Testis (tissue), 3 donors: Measurements from ENCODE around the gene RELL2. TPM values are rescaled to one million over a fixed set of nuclear protein-coding genes. Genes with fewer than 3 reads are reported as not detected.

ENCODE experiments used
- DNase-seq: peaks from one replicate; pipeline ENCODE4 v3.0.0-alpha.2; 2019
- H3K27ac ChIP-seq, 2 donors: fragments of 200-600 bp; sonication (generic); one replicate each; pipeline ENCODE4 v1.5.1; 2019
- H3K27me3 ChIP-seq: fragments of 200-600 bp; sonication (generic); one replicate; pipeline ENCODE4 v1.5.1; 2019
- H3K36me3 ChIP-seq: fragments of 200-600 bp; sonication (generic); one replicate; pipeline ENCODE4 v1.5.1; 2017; ENCODE audit warnings: low read depth; ENCODE audit errors: missing control alignments
- H3K4me1 ChIP-seq: fragments of 200-600 bp; sonication (generic); one replicate; pipeline ENCODE4 v1.5.1; 2019
- H3K4me3 ChIP-seq, 2 donors: fragments of 200-600 bp; sonication (generic); one replicate each; pipeline ENCODE4 v1.5.1; 2017 to 2019
- H3K9me3 ChIP-seq: fragments of 200-600 bp; sonication (generic); one replicate; pipeline ENCODE4 v1.5.1; 2017
- POLR2A ChIP-seq: fragments of 450-650 bp; IDR thresholded peaks from one replicate; pipeline ENCODE4 v1.6.1; 2017; ENCODE audit warnings: antibody characterized with exemption, mild to moderate bottlenecking, moderate library complexity
- WGBS, 2 donors: methylation state at CpG; one replicate each; pipeline ENCODE4 v1.1.5; 2018; 5-methylcytosine and 5-hydroxymethylcytosine counted together
- intact Hi-C: fragments of 100-400 bp; cut with DNase I; formaldehyde crosslinking; loops from one replicate; pipeline ENCODE4 v1.15.1; 2023; ENCODE audit warnings: low total_unique reads
- polyA plus RNA-seq: library from polyadenylated mRNA; stranded (reverse); fragments of 350-450 nt; fragmentation: Illumina TruSeq; extraction: RNeasy Lipid Tissue Mini Kit (QIAGEN cat#74804); gene quantifications from one replicate; pipeline ENCODE4 v1.2.3, GENCODE V29; 2014; ENCODE audit warnings: low read depth, low replicate concordance; ENCODE audit not compliant: insufficient read depth
- total RNA-seq, 2 donors: library from RNA; depleted of rRNA; stranded (reverse); fragments of >200 nt; gene quantifications; one replicate each; pipeline ENCODE4 v1.2.3, GENCODE V29; 2016
- TF ChIP-seq, protein P1 (sequence below), 3 experiments: fragments of 450-650 bp in 2 of 3; fragments of 200-600 bp in 1 of 3; sonication (generic) in 1 of 3; IDR thresholded peaks; one replicate each; pipeline ENCODE4 v1.5.1; 2016 to 2019; ENCODE audit warnings: antibody characterized with exemption in 3 of 3, mild to moderate bottlenecking in 2 of 3, moderate library complexity in 1 of 3

The RELL2 gene
- total and polyA plus RNA-seq, 3 donors from 2014 or later: 8.6 to 17.0 (median 11.3) TPM

DNA sequence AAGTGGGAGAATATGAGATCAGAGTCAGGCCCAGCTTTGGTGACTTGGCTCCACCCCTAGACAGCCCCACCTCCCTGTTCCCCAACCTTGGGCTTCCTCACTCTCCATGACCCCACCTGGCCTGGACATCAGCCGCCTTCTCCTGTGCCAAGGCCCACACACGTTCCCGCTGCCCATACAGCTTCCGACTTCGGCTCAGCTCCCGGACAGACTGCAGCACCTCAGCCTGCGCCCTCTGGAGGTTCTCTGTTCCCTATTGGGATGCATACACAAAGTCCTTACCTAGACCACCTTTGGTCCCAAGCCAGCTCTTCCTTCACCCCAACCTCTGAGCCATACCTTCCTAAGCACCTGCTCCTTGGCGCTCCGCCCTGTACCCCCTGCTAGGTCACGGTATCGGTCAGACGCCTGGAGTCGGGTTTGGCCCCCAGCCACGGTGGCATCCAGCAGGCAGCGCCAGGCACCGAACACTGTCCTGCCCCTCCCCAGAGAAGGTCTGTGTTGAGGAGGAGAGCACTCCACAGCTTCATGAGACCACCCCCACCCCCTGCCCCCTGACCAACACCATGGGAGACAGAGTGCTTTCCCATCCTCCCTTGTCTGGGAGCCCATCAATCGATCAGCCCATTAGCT, 12.4 kb downstream of the RELL2 start:
- intact Hi-C loops: no loop called here
- DNase-seq: no peak
- Histone ChIP-seq H3K27ac (no peak overlapping the region), H3K4me1 (peaks cover 5% of the 10 kb centered on the region), H3K36me3 (no peaks in the 10 kb centered on the region), H3K27me3 (no peaks in the 10 kb centered on the region), H3K4me3 (no peak overlapping the region), H3K9me3 (no peaks in the 10 kb centered on the region)
- WGBS, 2 donors: 90 to 92% methylated on average over 16 to 17 of the region's 17 CpGs
- no peak for TF ChIP-seq POLR2A
- TF ChIP-seq, protein P1, sequence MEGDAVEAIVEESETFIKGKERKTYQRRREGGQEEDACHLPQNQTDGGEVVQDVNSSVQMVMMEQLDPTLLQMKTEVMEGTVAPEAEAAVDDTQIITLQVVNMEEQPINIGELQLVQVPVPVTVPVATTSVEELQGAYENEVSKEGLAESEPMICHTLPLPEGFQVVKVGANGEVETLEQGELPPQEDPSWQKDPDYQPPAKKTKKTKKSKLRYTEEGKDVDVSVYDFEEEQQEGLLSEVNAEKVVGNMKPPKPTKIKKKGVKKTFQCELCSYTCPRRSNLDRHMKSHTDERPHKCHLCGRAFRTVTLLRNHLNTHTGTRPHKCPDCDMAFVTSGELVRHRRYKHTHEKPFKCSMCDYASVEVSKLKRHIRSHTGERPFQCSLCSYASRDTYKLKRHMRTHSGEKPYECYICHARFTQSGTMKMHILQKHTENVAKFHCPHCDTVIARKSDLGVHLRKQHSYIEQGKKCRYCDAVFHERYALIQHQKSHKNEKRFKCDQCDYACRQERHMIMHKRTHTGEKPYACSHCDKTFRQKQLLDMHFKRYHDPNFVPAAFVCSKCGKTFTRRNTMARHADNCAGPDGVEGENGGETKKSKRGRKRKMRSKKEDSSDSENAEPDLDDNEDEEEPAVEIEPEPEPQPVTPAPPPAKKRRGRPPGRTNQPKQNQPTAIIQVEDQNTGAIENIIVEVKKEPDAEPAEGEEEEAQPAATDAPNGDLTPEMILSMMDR (IDR thresholded peaks at IDR 0.05): no peak

GRCh38 chr5:141649972-141650371, 13.2 kb downstream of the RELL2 start:
- H3K27ac ChIP-seq: no peak overlapping the region
- no peaks in the 10 kb centered on the region for H3K27me3 ChIP-seq
- H3K36me3 ChIP-seq: no peaks in the 10 kb centered on the region
- TF ChIP-seq, protein P1 (IDR thresholded peaks at IDR 0.05): no peak
- TF ChIP-seq POLR2A: no peak
- no peaks in the 10 kb centered on the region for H3K9me3 ChIP-seq
- intact Hi-C loops: no loop called here
- H3K4me3 ChIP-seq: no peak overlapping the region
- DNase-seq: no peak
- peaks cover 5% of the 10 kb centered on the region for H3K4me1 ChIP-seq

GRCh38 chr5:141650851-141651727, 14.3 kb downstream of the RELL2 start, which contains the start of gene FCHSD1:
TSS of gene FCHSD1 (minus strand) at chr5:141651418. CDS start at chr5:141651368, 50 bp downstream.
- Histone ChIP-seq H3K4me3 (peak within 1 kb of the TSS; percentile 44 to 59), H3K4me1 (peaks cover 5% of the 10 kb centered on the region), H3K9me3 (no peaks in the 10 kb centered on the region), H3K27ac (no peak within 1 kb of the TSS), H3K36me3 (no peaks in the 10 kb centered on the region), H3K27me3 (no peaks in the 10 kb centered on the region)
- 4 to 17% methylated on average over 14 to 50 of the region's 50 CpGs for WGBS, 2 donors
- TF ChIP-seq POLR2A: no peak
- TF ChIP-seq, protein P1 (IDR thresholded peaks at IDR 0.05): no peak
- peak; percentile 90 for DNase-seq
- intact Hi-C loops: no loop called here

GRCh38 chr5:141651728-141652105, 14.9 kb downstream of the RELL2 start:
- no peaks in the 10 kb centered on the region for H3K9me3 ChIP-seq
- peak overlapping the region; percentile 44 to 59 for H3K4me3 ChIP-seq
- no peak overlapping the region for H3K27ac ChIP-seq
- H3K36me3 ChIP-seq: no peaks in the 10 kb centered on the region
- no peak for DNase-seq
- intact Hi-C loops: no loop called here
- 49 to 52% methylated on average over 8 to 9 of the region's 9 CpGs for WGBS, 2 donors
- H3K4me1 ChIP-seq: peaks cover 5% of the 10 kb centered on the region
- TF ChIP-seq, protein P1 (IDR thresholded peaks at IDR 0.05): no peak
- no peak for TF ChIP-seq POLR2A
- no peaks in the 10 kb centered on the region for H3K27me3 ChIP-seq
